Stimulated activated CD4-positive, alpha-beta T cell treated with anti-CD3 and anti-CD28 coated beads, TNF-alpha, amount 100 ng/mL, for 4 hours (primary cell): ENCODE results near the gene SGCA.

Source experiments
- DNase-seq, 3 experiments: peaks; one replicate each; pipeline ENCODE4 v3.0.0-alpha.2; 2020; ENCODE audit warnings: low read depth in 3 of 3

The SGCA gene

DNA sequence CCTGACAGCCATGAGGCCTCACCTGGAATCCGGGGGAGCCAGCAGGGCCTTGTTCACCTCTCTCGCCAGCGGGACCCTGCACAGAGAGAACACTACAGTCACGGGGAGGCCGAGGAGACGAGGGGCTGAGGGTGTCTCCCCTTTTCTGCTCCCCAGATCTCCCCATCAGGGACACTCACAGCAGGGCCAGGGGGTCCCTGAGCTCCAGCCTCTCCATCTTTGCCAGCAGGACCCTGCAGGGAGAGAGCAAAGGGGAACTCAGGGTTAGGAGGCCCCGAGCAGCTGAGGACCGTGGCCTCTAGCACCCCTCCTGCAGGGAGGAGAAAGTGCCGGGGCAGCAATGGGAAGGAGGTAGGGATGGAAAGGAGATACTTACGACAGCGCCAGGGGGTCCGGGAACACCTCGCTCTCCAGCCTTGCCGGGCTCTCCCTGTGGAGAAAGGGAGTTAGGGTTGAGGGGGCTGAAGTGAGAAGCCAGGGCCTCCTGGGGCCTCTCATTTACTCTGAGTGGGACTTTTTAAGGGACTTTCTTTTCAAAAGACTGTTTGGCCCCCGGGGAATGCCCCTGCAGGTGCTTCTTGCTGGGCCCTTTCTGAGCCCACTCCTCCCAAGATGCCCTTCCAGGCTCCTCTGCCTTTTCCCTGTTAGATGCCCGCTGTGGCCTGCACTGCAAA, 26.9 kb downstream of the SGCA start:
- DNase-seq = no peak

DNA sequence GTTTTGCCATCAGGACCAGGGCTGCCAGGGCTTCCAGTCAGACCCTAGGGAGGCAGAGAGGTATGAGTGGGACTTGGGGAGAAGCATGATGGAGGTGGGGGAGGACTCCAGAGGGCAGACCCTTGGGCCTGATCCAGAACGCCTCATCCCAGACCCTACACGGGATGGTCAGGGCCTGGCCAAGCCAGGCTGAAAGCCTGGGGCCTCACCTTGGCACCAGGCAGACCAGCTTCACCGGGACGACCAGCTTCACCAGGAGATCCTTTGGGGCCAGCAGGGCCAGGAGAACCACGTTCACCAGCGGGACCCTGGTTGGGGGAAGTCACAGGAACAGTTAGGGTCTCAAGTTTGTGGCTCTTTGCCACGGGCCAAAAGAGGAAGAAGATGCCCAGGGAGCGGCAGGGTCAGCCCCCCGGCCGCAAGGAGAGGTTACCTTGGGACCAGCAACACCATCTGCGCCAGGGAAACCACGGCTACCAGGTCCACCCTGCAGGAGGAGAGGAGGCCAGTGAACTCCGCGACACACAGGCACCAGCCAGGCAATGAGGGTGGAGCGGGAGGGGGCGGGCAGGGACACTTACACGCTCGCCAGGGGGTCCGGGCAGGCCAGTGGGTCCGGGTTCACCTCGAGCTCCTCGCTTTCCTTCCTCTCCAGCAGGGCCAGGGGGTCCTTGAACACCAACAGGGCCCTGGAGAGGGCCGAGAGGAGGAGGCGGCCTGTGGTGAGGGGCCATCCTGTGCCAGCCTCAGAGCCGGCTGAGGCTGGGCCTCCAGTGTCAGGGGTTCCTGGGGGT, 28.5 kb downstream of the SGCA start:
- no peak for DNase-seq

DNA sequence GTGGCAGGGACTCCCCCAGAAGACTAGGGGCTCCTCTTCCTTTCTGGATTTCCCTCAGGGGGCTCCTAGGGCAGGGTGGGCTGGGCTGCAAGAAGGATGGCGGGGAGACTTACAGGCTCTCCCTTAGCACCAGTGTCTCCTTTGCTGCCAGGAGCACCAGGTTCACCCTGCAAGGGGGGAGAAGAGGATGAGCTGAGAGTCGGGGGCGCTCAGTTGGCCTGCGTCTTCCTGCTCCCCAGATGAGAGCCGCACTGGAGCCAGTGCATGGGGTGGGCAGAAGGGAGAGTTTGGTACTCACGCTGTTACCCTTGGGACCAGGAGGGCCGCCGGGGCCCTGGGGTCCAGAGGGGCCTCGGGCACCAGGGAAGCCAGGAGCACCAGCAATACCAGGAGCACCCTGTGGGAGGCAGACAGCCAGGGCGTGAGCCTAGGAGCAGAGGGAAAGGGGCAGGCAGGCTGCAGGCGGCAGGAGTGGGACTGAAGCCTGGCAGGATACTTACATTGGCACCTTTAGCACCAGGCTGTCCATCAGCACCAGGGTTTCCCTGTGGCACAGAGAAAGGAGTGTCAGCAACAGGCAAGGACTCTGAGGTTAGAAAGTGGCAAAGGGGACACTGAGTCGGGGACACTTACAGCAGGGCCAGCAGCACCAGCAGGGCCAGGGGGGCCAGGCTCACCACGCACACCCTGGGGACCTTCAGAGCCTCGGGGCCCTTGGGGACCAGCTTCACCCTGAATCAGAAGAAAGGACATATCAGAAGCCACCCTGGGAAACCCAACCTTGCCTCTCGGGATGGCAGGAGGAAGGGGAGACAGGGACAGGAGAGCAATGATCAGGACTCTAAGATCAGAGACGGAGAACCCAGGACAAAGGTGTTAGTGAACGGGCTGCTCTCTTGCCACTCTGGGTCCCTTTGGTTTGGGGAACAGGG, 29.4 kb downstream of the SGCA start:
- DNase-seq = no peak

DNA sequence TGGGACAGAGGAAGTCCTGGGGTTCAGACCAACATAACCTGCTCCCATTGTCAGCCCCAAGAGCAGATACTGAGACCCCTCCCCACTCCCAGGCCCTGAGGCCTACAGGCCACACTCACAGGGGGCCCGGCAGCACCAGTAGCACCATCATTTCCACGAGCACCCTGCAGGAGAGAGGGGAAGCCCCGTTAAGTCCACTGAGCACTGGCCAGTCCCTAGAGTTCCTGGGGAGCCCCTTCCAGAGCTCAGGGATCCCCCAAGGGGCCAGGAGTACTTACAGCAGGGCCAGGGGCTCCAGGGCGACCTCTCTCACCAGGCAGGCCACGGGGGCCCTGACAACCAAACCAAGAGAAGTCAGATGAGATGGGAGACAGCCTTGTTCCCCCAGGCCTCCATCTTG, 30.2 kb downstream of the SGCA start:
- DNase-seq = no peak

DNA sequence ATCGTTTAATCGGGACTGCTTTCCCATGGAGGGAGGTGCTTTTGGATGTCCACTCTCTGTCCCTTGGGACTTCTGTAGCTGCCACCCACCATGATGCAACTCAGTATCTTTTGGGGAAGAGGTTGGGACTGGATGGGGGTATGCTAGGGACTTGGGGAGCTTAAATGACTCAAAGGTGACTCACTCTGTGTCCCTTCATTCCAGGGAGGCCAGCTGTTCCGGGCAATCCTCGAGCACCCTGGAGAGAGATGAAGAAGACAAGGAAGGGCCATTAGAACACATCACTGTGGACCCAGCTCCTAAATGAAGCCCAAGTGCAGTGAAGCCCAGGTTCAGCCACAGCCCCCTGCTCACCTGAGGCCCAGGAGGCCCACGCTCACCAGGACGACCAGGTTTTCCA, 31.0 kb downstream of the SGCA start:
- DNase-seq = no peak

DNA sequence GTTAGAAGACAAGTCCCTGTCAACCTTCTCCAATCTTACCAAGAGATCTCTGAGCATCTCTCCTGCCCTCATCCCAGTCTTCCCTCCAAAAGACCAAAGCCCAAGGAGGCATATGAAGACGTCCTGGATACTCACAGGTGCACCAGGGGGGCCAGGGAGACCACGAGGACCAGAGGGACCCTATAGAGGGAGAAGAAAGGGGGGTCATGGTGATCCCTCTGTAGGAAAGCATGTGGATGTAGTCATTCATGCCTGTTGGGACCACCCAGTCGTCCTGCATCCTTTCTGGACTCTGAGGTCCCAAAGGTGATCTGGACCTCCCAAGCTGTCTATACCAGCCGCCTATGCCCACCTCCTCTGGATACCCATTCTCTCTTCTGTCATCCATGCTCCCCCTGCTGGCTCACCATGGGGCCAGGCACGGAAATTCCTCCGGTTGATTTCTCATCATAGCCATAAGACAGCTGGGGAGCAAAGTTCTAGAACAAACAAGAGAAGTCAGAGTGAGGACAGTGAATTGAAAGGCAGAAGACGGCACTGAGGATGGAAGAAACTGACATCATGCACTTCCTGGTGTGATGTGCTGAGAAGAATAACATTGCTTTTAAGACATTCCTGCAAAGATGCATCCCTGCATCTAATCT, 32.3 kb downstream of the SGCA start:
- peak in 2 of 3 experiments; percentile 25 to 36 for DNase-seq

DNA sequence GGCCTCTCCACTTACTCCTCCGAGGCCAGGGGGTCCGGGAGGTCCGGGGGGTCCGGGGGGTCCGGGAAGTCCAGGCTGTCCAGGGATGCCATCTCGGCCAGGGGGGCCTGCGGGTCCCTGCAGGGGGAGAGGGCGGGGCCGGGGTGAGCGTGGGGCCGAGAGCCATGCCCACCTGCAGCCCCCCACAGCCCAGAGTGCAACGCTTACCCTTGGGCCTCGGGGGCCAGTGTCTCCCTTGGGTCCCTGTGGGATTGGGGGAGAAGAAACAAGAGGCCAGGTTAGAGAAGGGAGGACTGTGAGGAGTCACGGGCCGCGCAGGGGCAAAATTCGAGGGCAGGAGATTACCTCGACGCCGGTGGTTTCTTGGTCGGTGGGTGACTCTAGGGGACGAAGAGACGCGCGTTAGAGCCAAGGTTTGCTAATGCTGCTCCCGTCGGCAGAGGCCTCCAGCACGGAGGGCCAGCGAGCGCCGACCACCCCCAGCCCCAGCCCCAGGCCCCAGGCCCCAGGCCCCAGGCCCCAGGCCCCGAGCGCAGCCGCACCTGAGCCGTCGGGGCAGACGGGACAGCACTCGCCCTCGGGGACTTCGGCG, 33.5 kb downstream of the SGCA start:
- no peak for DNase-seq

DNA sequence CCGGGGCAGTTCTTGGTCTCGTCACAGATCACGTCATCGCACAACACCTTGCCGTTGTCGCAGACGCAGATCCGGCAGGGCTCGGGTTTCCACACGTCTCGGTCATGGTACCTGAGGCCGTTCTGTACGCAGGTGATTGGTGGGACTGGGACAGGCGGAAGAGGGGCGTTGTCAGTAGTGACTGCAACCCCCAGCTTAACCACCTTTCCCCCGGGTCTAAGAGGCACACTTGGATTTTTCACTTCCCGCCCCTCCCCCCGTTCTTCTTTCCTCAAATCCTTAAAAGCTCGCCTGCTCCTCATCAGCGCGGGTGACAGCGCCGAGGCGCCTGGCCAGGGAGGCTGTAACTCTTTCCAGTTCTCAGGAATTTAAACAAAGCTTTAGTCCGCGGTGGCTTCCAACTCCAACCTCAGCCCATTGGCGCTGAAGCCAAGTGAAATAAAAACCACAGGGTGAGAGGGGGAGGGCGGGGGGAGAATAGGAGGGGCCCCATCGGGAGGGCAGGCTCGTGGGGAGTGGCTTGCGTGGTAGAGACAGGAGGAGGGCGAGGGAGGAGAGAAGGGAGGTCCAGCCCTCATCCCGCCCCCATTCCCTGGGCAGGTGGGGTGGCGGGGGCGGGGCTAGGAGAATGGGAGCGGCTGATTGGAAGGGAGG, 34.1 kb downstream of the SGCA start:
- peak; percentile 3 to 42 (median 21) for DNase-seq

DNA sequence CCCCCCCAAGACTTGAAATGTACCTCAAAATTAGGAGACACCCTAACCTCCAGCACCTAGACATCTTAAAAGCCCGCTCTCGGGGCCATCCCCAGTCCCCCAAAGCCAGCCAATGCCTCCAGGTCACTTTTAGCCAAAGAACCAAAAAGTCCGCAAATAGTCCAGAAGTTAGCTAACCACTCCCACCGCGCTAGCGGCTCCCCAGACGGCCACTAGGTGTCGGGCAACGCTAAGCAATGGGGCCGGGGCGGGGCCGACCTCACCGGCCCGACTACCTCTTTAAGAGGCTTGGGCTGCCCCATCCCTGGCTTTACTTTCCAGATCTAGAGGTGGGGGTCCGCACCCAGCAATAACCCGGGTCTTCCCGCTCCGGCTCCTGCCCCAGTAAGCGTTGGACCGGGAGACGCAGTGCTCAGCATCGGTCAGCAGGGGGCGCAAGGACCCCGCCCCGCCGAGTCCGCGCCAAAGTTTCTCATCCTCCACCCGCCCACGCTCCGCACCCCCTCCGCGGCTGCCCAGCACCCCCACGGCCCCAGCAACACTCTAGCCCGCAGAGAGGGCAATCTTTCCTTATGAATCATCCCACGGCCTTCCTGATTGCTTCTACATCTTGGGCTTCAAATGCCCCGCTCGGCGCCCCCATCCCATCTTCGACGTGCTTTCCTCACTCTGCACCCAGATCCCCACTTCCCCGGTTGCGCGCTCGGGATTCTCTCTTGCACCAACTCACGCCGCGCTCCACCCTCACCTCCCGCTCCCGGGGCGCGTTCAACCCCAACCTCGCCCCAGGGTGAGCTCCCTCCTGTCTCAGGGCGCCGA, 34.9 kb downstream of the SGCA start:
- peak; percentile 55 to 68 (median 63) for DNase-seq

DNA sequence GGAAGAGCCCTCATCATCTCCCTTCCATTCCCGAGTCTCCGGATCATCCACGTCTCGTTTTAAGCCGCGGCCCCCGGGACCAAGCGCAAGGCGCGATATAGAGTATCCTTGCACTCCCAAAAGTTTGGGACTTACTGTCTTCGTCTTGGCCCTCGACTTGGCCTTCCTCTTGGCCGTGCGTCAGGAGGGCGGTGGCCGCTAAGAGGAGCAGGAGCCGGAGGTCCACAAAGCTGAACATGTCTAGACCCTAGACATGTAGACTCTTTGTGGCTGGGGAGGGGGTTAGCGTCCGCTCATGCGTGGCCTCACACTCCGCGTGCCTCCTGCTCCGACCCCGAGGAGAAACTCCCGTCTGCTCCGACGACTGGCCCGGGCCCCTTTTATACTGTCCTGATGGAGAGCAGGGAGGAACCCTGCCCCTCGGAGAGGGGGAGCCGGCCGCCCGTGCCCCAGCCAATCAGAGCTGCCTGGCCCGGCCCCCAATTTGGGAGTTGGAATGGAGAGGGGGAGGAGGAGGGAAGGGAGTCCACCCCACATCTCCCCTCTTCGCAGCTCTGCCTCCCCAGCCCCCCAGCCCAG, 35.6 kb downstream of the SGCA start, which contains the start of gene COL1A1:
Gene COL1A1, minus strand, starts transcription at position 356 of the 579 bp plus-strand sequence. Its CDS starts 118 bp downstream, at position 238.
- no peak for DNase-seq

DNA sequence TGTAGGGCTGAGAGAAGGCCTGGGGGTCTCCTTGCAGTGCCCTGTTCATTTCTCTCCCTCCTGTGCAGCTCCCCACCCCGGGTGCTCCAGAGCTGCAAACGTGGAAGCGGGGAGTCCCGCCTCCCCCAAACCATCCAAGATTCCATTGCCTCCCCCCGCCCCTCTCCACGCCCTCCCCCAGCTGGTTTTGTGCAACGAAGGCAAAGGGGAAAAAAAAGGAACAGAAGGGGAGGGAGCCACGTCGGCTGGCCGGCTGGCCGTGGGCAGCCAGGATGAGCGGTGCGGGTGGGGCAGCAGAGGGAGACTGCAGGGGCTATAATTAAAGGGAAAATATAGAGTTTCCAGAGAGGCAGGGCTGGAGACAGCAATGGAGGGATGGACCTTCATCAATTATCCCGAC, 37.3 kb downstream of the SGCA start:
- DNase-seq = no peak

DNA sequence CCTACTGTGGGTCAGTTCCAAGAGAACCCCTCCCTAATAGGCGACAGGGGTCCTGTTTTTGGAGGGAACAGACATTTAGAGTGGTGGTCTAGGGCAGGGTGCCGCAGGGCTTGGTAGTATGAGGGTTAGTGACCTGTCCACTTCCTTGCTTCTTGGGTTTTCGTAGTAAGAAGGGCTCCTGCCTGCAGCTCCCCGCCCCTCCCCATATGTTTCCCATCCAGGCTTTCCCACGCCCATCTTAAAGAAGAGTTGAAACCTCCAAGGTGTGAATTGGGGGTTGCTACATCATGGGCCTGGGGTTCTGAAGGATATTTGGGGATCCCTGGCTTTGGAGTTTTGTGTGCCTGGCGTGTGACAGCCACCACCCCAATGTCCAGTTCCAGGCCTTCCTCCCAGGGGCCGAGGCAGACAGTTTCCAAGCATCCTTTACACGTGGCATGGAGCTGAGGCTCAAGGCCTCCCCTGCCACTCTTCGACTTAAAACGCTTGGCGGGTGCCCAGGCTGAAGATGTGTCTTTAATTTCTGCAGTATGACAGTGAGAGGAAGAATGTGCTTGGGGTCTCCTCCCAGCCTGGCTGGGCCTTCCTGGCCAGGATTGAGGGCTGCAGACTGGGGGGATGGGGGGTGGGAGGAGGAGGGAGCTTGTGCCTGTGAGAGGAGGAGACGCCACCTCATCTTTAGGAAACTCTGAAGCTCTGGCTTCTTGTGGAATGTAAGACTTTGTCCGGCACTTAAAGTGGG, 38.0 kb downstream of the SGCA start:
- DNase-seq = no peak

DNA sequence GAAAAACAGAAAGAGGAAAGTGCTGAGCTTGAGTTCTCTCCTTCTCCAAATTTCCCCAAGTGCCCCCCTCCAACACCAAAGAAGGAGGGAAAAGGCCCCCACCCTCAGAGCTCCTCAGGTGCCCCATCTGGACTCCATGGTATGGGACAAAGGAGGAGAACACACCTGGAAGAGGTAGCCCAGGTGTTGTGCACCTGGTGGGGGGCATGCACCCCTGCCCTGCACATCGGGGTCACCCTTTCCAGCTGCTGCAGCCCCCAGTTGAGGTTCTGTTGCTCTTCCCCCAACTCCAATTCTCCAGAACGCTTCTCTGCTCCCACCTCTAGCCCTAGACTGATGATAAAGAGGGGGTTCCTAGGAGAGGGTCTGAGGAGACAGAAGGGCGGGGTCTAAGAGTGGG, 38.6 kb downstream of the SGCA start:
- no peak for DNase-seq

DNA sequence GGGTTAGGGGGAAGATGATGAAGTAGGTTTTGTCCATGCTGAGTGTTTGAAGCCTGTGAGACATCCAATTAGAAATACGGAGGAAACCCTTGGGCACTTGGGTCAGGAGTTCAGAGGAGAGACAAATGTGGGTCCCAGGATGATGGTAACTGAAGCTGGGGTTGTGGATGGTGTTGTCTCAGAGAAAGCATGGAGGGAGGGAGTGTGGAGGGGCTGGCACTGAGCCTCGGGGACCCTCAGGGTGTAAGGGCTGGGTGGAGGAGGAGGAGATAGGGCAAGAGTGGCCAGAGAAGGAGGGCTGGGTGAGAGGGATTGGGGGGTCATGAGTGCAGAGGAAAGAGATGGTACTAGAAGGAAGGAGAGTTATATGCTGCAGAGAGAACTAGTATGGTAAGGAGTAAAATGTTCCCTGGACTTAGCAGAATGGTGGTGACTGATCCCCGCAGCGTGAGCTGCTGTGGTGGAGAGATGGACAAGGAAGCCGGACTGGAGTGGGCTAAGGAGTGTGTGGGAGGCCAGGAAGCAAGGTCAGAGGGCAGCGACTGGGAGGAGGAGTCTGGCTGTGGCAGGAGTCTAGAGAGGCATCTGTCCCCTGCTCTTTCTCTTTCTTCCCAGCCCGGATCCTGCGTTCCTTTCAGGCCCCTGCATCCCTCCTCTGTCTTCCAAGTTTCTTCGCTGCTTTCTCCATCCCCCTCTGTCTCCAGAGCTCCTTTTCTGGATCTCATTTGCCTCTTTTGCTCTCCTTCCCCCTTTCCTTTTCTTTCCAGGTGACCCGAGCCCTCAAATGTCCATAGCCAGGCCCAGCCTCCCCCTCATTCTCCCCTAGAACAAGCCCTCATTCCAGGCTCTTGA, 39.5 kb downstream of the SGCA start:
- no peak for DNase-seq

DNA sequence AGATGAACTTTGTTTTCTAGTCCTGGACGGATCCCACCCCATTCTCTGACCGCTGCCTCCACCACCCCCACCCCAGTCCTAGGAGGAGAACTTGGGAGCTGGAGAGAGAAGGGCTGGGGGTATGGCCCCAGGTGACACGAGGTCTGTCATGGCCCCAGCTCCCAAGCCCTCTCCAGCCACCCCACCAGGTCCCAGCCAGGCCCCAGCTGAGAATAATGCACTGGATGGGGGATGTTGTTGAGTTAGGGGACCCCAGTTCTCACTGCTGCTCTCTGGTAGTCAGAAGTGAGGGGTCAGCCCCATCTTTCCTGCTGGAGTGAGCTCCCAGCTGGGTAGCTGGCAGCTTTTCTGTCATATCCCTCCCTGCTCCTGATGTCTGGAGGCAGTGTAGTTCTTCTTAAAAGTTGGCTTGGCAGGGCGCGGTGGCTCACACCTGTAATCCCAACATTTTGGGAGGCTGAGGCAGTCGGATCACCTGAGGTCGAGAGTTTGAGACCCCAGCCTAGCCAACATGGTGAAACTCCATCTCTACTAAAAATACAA, 40.2 kb downstream of the SGCA start:
- DNase-seq = no peak

DNA sequence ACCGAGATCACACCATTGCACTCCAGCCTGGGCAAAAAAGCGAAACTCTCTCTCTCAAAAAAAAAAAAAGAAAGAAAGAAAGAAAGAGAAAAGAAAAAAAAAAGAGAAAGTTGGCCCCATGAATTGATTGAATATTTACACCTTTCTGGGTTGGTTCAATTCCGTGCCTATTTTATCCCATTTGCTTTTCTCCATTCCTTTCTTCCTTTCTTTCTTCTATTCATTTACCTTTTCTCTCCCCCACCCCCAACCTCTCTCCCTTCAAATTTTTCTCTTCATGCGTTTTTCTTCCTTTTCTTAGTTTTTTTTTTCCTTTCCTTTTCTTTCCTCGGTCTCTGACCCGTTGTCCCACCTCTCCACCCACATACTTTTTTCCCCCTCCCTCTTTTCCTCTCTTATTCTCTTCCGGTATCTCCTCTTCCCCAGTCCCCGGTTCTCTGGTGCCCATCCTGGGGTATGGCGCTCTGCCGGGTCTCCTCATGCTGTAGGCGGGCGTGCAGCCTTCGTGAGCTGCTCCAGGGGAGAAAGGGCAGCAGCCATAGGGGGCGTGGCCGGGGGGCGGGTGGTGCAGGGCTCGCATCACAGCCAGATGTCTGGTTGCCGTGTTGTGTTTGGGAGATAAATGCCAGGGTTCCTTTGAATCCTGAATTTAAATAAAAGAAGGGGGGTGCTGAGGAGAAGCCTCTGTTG, 40.9 kb downstream of the SGCA start:
- DNase-seq = no peak

DNA sequence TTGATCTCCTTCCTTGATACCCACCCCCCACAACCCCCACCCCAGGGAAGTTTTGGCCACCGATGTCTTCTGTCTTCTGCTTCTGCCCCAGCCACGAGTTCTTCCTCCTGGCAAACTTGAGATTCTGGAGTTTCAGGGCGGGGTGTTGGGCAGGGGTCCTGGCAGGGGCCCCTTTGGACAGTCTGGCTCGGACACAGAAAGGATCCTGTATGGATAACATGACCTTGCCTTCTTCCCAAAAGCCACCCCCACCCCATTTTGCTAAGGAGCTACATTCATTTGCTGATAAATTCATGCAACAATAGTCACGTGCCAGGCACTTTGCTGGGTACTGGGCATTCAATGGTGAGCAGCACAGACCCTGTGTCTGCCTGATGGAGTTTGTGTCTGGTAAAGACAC, 41.5 kb downstream of the SGCA start:
- DNase-seq = no peak
